ENCODE data around the gene ANO4. TPM values are rescaled to one million over a fixed set of nuclear protein-coding genes. Genes with fewer than 3 reads are reported as not detected.

Gene ANO4
- total and polyA plus RNA-seq, 2 donors (not counting 1 experiment from before 2014, with no cell fraction given) = not detected

DNA sequence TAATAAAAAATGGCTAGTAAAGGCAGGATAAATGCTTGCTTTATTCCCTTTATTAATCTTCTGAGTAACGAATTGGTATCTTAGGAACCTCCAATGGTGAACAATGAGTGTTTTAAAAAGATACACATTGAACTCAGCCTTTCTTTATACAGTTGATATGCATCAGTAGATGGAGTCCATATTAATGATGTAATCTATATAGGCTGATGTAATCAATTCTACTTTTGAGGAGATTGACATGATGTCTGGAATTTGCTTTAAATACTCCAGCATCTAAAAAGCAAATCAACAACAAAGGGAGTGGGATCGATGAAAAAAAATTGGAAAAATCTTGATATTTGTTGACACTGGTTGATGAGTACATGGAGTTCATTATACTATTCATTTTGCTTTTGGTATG, 106.2 kb downstream of the ANO4 start:
- intact Hi-C loops (cut with micrococcal nuclease) = no loop called here
- no peak overlapping the region for H3K4me3 ChIP-seq (ENCODE audit: control extremely low read depth in 1 of 5, extremely low read depth in 1 of 5, insufficient read depth in 1 of 5, low read depth in 2 of 5, low read length in 4 of 5)
- H3K27me3 ChIP-seq (replicated peaks in 1 of 4; ENCODE audit: control extremely low read depth in 1 of 4, control insufficient read depth in 3 of 4, insufficient read depth in 4 of 4, low read length in 3 of 4) = no peaks in the 10 kb centered on the region
- H3K27ac ChIP-seq (ENCODE audit: low read length in 2 of 2) = no peak overlapping the region
- Mint-ChIP-seq H3K9me3 (ENCODE audit: insufficient read depth) (no peaks in the 10 kb centered on the region), H3K4me1 (no peaks in the 10 kb centered on the region), H3K27me3 (no peaks in the 10 kb centered on the region), H3K27ac (no peak overlapping the region), H3K4me3 (no peak overlapping the region)
- ChIA-PET CTCF (no interaction called here), POLR2A (no interaction called here)
- ATAC-seq (ENCODE audit: low read depth) (no peak), DNase-seq (no peak)
- H3K9ac ChIP-seq (ENCODE audit: low read length) = no peak overlapping the region
- H2AFZ ChIP-seq (ENCODE audit: insufficient read depth, low read depth, low read length, poor library complexity, severe bottlenecking) = no peak overlapping the region
- no peaks in the 10 kb centered on the region for H3K79me2 ChIP-seq (ENCODE audit: control insufficient read depth, insufficient read depth, low read length)
- H3K36me3 ChIP-seq (replicated peaks in 1 of 2; ENCODE audit: control extremely low read depth in 1 of 2, control insufficient read depth in 1 of 2, extremely low read depth in 1 of 2, insufficient read depth in 2 of 2, low read length in 1 of 2) = no peaks in the 10 kb centered on the region
- H3K4me1 ChIP-seq (ENCODE audit: control insufficient read depth in 2 of 2, insufficient read depth in 2 of 2, low read length in 2 of 2) = no peaks in the 10 kb centered on the region
- H4K20me1 ChIP-seq (ENCODE audit: control insufficient read depth, insufficient read depth, low read length, poor library complexity, severe bottlenecking) = no peaks in the 10 kb centered on the region
- no peak overlapping the region for H3K4me2 ChIP-seq (replicated peaks; ENCODE audit: low read depth, low read length, poor library complexity, severe bottlenecking)
- TF ChIP-seq, protein P1, sequence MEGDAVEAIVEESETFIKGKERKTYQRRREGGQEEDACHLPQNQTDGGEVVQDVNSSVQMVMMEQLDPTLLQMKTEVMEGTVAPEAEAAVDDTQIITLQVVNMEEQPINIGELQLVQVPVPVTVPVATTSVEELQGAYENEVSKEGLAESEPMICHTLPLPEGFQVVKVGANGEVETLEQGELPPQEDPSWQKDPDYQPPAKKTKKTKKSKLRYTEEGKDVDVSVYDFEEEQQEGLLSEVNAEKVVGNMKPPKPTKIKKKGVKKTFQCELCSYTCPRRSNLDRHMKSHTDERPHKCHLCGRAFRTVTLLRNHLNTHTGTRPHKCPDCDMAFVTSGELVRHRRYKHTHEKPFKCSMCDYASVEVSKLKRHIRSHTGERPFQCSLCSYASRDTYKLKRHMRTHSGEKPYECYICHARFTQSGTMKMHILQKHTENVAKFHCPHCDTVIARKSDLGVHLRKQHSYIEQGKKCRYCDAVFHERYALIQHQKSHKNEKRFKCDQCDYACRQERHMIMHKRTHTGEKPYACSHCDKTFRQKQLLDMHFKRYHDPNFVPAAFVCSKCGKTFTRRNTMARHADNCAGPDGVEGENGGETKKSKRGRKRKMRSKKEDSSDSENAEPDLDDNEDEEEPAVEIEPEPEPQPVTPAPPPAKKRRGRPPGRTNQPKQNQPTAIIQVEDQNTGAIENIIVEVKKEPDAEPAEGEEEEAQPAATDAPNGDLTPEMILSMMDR (IDR thresholded peaks at IDR 0.05) = no peak
- no peak for TF ChIP-seq EZH2 (IDR thresholded peaks at IDR 0.05; ENCODE audit: borderline replicate concordance, insufficient read depth, low read depth, low read length, poor library complexity, severe bottlenecking)
- H3K9me3 ChIP-seq (ENCODE audit: control extremely low read depth in 1 of 3, control insufficient read depth in 2 of 3, insufficient read depth in 1 of 3, low read length in 2 of 3) = peaks cover 0 to 3% (median 0%) of the 10 kb centered on the region in 3 donors
- WGBS (ENCODE audit: insufficient coverage) = no CpG with 5 or more reads among the region's 2 CpGs

DNA sequence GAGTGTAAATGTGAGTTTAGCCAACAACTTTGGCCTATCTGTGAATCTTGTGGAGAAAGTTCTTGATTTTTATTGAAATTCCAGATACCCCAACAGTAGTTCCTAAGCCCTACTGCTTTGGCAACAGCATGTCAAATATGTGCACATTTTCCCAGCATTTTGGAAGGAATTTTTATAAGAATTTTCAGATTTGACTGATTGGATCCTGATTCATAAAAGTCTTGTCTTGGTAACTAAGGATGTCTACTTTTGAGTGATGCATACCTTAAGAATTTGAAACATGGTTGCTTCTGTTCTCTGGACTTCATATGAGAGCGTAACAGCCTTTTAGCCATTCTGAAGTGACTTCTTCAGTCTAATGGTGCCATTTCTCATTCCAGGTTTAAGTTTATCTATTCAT, 106.7 kb downstream of the ANO4 start:
- no peak overlapping the region for H3K27ac ChIP-seq (ENCODE audit: low read length in 2 of 2)
- H4K20me1 ChIP-seq (ENCODE audit: control insufficient read depth, insufficient read depth, low read length, poor library complexity, severe bottlenecking) = no peaks in the 10 kb centered on the region
- ChIA-PET CTCF (no interaction called here), POLR2A (no interaction called here)
- Mint-ChIP-seq H3K27ac (no peak overlapping the region), H3K9me3 (ENCODE audit: insufficient read depth) (no peaks in the 10 kb centered on the region), H3K27me3 (no peaks in the 10 kb centered on the region), H3K4me1 (no peaks in the 10 kb centered on the region), H3K4me3 (no peak overlapping the region)
- no peak overlapping the region for H3K4me3 ChIP-seq (ENCODE audit: control extremely low read depth in 1 of 5, extremely low read depth in 1 of 5, insufficient read depth in 1 of 5, low read depth in 2 of 5, low read length in 4 of 5)
- no peak overlapping the region for H3K4me2 ChIP-seq (replicated peaks; ENCODE audit: low read depth, low read length, poor library complexity, severe bottlenecking)
- no peak overlapping the region for H2AFZ ChIP-seq (ENCODE audit: insufficient read depth, low read depth, low read length, poor library complexity, severe bottlenecking)
- H3K27me3 ChIP-seq (replicated peaks in 1 of 4; ENCODE audit: control extremely low read depth in 1 of 4, control insufficient read depth in 3 of 4, insufficient read depth in 4 of 4, low read length in 3 of 4) = no peaks in the 10 kb centered on the region
- ATAC-seq (ENCODE audit: low read depth) (no peak), DNase-seq (no peak)
- no peaks in the 10 kb centered on the region for H3K4me1 ChIP-seq (ENCODE audit: control insufficient read depth in 2 of 2, insufficient read depth in 2 of 2, low read length in 2 of 2)
- intact Hi-C loops (cut with micrococcal nuclease) = no loop called here
- WGBS (ENCODE audit: insufficient coverage) = 50% methylated on average over 1 of the region's 1 CpG
- H3K79me2 ChIP-seq (ENCODE audit: control insufficient read depth, insufficient read depth, low read length) = no peaks in the 10 kb centered on the region
- H3K36me3 ChIP-seq (replicated peaks in 1 of 2; ENCODE audit: control extremely low read depth in 1 of 2, control insufficient read depth in 1 of 2, extremely low read depth in 1 of 2, insufficient read depth in 2 of 2, low read length in 1 of 2) = no peaks in the 10 kb centered on the region
- peaks cover 0 to 3% (median 0%) of the 10 kb centered on the region in 3 donors for H3K9me3 ChIP-seq (ENCODE audit: control extremely low read depth in 1 of 3, control insufficient read depth in 2 of 3, insufficient read depth in 1 of 3, low read length in 2 of 3)
- TF ChIP-seq EZH2 (IDR thresholded peaks at IDR 0.05; ENCODE audit: borderline replicate concordance, insufficient read depth, low read depth, low read length, poor library complexity, severe bottlenecking) = no peak
- TF ChIP-seq, protein P1 (IDR thresholded peaks at IDR 0.05) = no peak
- H3K9ac ChIP-seq (ENCODE audit: low read length) = no peak overlapping the region

All from B cell (primary cell).